Adipocyte (in vitro differentiated cells): ENCODE measurements around the gene NSMCE4A.
"Not testable (repeated sequence)": the region's sequence is repeated elsewhere in the genome, so short reads cannot be mapped to it uniquely, and the experiment has no call there.

ENCODE experiments used
- DNase-seq: peaks from one replicate; pipeline ENCODE4 v3.0.0-alpha.2; 2015; ENCODE audit warnings: low read depth
- H3K27me3 ChIP-seq: replicated peaks from 2 replicates; pipeline ENCODE4 v1.7.0; 2013; ENCODE audit warnings: mild to moderate bottlenecking, low read length, moderate library complexity; ENCODE audit not compliant: control insufficient read depth, insufficient read depth
- H3K36me3 ChIP-seq: 2 replicates; pipeline ENCODE4 v1.7.0; 2013; ENCODE audit warnings: low read length, mild to moderate bottlenecking, moderate library complexity; ENCODE audit not compliant: control insufficient read depth, insufficient read depth, severe bottlenecking
- H3K4me1 ChIP-seq: 2 replicates; pipeline ENCODE4 v1.7.0; 2013; ENCODE audit warnings: mild to moderate bottlenecking, low read length, moderate library complexity; ENCODE audit not compliant: control insufficient read depth, insufficient read depth
- H3K4me3 ChIP-seq: 2 replicates; pipeline ENCODE4 v1.7.0; 2013; ENCODE audit warnings: mild to moderate bottlenecking, low read length, moderate library complexity
- H3K9ac ChIP-seq: 2 replicates; pipeline ENCODE4 v1.7.0; 2013; ENCODE audit warnings: mild to moderate bottlenecking, low read length, moderate library complexity
- H3K9me3 ChIP-seq: 2 replicates; pipeline ENCODE4 v1.7.0; 2013; ENCODE audit warnings: mild to moderate bottlenecking, low read length, moderate library complexity; ENCODE audit not compliant: control insufficient read depth

Gene NSMCE4A

GRCh38 chr10:121956111-121957061 lies 18.6 kb downstream of the NSMCE4A start:
- H3K9me3 ChIP-seq: no peaks in the 10 kb centered on the region
- H3K27me3 ChIP-seq: no peaks in the 10 kb centered on the region
- H3K4me1 ChIP-seq: peaks cover 6% of the 10 kb centered on the region
- peaks cover 25% of the 10 kb centered on the region for H3K36me3 ChIP-seq
- no peak overlapping the region for H3K4me3 ChIP-seq
- H3K9ac ChIP-seq: no peak overlapping the region
- peak; percentile 18 for DNase-seq

GRCh38 chr10:121952226-121952625 lies 22.8 kb downstream of the NSMCE4A start:
- Histone ChIP-seq H3K4me3 (no peak overlapping the region), H3K27me3 (no peaks in the 10 kb centered on the region), H3K36me3 (peaks cover 10% of the 10 kb centered on the region), H3K4me1 (peaks cover 6% of the 10 kb centered on the region), H3K9me3 (no peaks in the 10 kb centered on the region), H3K9ac (no peak overlapping the region)
- no peak for DNase-seq

DNA sequence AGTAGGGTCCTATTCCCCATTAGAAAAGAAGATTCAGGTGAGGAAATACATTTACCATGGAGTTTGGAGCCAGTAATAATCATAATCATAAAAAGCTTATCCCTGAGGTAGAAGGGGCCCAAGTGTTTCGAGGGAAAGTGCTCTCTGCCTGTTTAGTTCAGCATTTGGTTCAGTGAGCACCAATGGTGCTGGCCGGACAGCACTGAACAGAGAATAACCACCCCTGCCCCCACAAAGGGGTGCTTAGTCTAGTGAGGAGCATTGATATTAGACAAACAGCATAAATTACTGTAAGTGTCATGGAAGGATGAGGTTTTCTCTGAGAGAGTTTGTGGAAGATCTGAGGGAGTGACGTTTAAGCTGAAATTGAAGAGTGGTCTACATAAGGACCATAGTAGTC lies 25.6 kb downstream of the NSMCE4A start:
- H3K9me3 ChIP-seq: no peaks in the 10 kb centered on the region
- no peak overlapping the region for H3K9ac ChIP-seq
- peaks cover 3% of the 10 kb centered on the region for H3K4me1 ChIP-seq
- no peak for DNase-seq
- H3K36me3 ChIP-seq: no peaks in the 10 kb centered on the region
- H3K4me3 ChIP-seq: no peak overlapping the region
- H3K27me3 ChIP-seq: no peaks in the 10 kb centered on the region

GRCh38 chr10:121949049-121949448 lies 26.0 kb downstream of the NSMCE4A start:
- peak; percentile 12 for DNase-seq
- Histone ChIP-seq H3K4me3 (no peak overlapping the region), H3K9ac (no peak overlapping the region), H3K9me3 (no peaks in the 10 kb centered on the region), H3K36me3 (no peaks in the 10 kb centered on the region), H3K4me1 (peaks cover 3% of the 10 kb centered on the region), H3K27me3 (no peaks in the 10 kb centered on the region)

DNA sequence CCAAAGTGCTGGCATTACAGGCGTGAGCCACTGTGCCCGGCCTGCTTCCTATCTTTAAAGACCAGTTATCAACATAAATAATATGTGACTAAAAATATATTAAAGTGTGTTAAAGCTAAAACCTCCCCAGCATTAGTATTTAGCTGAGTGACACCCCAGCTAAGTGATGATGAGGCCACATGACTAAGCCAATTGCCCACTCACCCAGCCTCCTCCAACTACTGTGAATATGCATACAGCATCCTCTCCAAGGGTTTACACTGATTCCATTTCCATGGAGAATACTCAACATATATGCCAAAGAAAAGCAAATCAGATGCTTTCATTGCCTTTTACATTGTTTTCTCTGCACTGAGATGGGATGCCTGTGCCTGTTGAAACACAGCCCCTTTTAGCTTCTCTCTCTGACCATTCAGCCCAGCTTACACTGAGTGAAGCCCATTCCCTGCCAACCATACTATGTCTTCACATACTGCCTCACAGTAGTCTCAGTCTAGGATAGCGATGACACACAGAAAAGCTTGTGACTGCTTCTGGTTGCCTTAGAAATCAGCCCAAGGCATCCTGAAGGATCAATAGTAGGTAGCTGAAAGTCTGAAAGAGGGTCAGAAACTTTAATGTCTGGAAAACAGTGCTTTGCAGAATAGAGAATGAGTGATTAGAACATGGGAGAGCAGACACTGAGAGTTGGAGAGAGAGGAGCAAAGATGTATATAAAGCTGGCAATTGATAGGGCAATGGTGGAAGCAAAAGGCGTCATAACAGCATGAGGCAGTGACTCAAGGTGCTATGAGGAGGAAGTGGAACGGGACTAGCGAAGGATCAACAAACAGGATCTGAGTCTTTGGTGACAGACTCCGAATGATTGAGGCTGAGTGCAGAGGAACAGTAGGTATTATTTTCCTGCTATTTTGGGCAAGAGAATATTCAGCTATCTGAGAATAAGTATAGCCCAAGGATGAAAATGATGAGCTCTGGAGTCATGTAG lies 27.4 kb downstream of the NSMCE4A start:
- DNase-seq: no peak
- no peak overlapping the region for H3K4me3 ChIP-seq
- H3K9ac ChIP-seq: no peak overlapping the region
- no peaks in the 10 kb centered on the region for H3K9me3 ChIP-seq
- peaks cover 12% of the 10 kb centered on the region for H3K4me1 ChIP-seq
- H3K36me3 ChIP-seq: no peaks in the 10 kb centered on the region
- no peaks in the 10 kb centered on the region for H3K27me3 ChIP-seq

DNA sequence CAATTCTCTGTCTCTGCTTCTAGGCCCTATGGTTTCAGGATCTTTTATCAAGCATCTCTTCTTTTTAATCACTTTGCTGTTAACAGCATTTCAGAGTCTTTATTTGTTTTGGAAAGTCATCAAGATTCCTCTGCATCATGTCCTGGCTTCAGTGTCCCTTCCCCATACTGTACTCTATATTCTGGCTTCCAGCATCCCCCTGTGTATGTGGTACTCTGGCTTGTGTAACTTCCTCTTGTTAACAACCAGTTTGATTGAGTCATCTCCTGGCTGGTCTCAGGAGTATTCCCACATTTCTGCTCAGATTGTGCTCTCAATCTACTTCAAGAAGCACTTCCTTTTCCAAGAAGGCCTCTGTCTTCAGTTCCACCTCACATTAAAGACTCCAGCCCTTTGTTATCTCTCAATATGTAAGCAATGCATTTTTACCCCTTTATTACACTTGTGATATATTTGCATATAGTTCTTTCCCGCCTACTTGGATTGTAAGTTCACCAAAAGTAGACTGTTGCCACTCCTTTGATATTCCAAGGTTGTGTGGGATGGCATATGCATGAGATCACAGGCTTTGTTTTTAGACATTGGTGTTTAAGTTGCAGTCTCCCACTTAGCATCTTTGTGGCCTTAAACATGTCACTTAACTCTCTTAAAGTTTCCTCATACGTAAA lies 32.1 kb downstream of the NSMCE4A start:
- no peak overlapping the region for H3K4me3 ChIP-seq
- peak; percentile 84 for DNase-seq
- H3K4me1 ChIP-seq: peaks cover 12% of the 10 kb centered on the region
- H3K27me3 ChIP-seq: no peaks in the 10 kb centered on the region
- H3K36me3 ChIP-seq: no peaks in the 10 kb centered on the region
- no peak overlapping the region for H3K9ac ChIP-seq
- H3K9me3 ChIP-seq: no peaks in the 10 kb centered on the region

DNA sequence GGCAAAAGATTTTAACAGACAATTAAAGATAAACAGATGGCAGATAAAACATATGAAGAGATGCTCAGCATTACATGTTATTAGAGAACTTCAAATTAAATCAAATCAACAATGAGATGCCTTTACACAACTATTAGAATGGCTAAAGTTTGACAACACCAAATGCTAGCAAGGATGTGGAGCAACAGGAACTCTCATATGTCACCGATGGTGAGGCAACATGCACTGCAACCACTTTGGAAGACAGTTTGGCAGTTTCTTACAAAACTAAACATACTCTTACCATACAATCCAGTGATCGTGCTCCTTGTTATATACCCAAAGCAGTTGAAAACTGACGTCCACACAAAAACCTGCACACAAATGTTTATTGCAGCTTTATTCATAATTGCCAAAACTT lies 33.5 kb downstream of the NSMCE4A start:
- Histone ChIP-seq H3K9me3 (no peaks in the 10 kb centered on the region), H3K4me3 (no peak overlapping the region), H3K27me3 (no peaks in the 10 kb centered on the region), H3K4me1 (peaks cover 12% of the 10 kb centered on the region), H3K9ac (no peak overlapping the region), H3K36me3 (no peaks in the 10 kb centered on the region)
- no peak for DNase-seq

- no peaks in the 10 kb centered on the region for H3K9me3 ChIP-seq
- H3K9ac ChIP-seq: no peak overlapping the region
- H3K36me3 ChIP-seq: no peaks in the 10 kb centered on the region
- DNase-seq: no peak
- no peak overlapping the region for H3K4me3 ChIP-seq
- H3K4me1 ChIP-seq: no peaks in the 10 kb centered on the region
- no peaks in the 10 kb centered on the region for H3K27me3 ChIP-seq
These were observed 38.7 kb downstream of the NSMCE4A start for GRCh38 chr10:121936295-121936694.

GRCh38 chr10:121935702-121936101 lies 39.3 kb downstream of the NSMCE4A start:
- no peaks in the 10 kb centered on the region for H3K4me1 ChIP-seq
- no peaks in the 10 kb centered on the region for H3K9me3 ChIP-seq
- no peak overlapping the region for H3K4me3 ChIP-seq
- H3K27me3 ChIP-seq: no peaks in the 10 kb centered on the region
- no peaks in the 10 kb centered on the region for H3K36me3 ChIP-seq
- DNase-seq: peak; percentile 57
- H3K9ac ChIP-seq: no peak overlapping the region

DNA sequence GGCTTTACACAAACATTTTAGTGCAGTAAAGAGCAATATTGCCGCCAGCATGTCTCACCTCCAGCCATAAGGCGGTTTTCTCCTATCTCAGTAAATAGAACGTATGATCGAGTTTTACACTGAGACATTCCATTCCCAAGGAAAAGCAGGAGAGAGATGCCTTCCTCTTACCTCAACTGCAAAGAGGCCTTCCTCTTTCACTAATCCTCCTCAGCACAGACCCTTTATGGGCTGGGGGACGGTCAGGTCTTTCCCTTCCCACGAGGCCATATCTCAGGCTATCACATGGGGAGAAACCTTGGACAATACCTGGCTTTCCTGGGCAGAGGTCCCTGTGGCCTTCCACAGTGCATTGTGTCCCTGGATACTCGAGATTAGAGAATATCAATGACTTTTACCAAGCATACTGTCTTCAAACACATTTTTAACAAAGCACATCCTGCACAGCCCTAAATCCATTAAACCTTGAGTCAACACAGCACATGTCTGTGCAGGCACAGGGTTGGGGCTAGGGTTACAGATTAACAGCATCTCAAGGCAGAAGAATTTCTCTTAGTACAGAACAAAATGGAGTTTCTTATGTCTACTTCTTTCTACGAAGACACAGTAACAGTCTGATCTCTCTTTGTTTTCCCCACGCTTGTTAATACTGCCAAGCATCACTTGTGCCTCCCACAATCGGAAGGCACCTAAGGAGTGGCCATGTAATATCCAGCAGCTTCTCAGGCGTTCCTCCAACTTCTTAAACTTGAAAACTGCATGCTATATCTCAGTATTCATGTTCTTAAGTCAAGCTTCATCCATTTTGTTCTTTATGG lies 44.5 kb downstream of the NSMCE4A start:
- not testable (repeated sequence) for H3K4me3 ChIP-seq, DNase-seq, H3K9ac ChIP-seq, H3K9me3 ChIP-seq, H3K27me3 ChIP-seq, H3K36me3 ChIP-seq
- peaks cover 13% of the 10 kb centered on the region for H3K4me1 ChIP-seq
